Measurements from ENCODE around the gene PM20D1.

The PM20D1 gene

DNA sequence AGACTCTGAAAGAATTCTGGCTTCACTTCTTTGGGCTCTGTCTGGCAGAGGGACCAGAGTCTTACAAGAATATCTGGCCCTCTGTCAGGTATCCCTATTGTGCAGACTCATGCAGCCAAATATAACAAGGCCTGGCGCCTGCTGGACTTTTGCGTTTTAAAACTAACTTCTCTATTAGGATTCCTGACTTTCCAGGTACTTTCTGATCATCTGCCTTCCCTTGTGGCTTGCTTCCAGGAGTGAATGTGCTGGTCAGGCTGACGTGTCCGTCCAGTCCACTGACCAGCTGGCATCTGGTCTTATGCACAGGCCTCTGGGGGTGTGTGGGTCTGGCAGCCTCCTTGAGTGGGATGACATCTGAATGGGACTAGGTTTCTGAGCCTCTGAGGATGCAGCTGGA is 66.0 kb downstream of the PM20D1 start:
- no peak for DNase-seq (ENCODE audit: low read depth)

DNA sequence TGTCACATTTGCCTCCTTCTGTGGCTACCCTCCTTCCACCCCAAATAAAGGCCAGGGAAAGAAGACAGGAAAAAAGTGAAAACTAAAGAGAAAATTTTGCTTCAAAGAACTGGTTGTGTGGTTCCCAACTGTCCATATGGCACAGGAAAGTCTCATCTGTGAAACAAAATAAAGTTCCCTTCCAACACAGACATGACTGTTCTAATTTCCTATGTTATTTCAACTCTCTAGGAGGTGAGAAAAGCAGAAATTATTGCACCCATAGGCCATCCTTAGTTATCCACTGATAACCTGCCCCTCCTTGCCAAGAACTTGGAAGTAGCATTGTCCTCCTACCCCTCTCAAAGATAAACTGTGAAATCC is 66.5 kb downstream of the PM20D1 start:
- TF ChIP-seq, protein P1, sequence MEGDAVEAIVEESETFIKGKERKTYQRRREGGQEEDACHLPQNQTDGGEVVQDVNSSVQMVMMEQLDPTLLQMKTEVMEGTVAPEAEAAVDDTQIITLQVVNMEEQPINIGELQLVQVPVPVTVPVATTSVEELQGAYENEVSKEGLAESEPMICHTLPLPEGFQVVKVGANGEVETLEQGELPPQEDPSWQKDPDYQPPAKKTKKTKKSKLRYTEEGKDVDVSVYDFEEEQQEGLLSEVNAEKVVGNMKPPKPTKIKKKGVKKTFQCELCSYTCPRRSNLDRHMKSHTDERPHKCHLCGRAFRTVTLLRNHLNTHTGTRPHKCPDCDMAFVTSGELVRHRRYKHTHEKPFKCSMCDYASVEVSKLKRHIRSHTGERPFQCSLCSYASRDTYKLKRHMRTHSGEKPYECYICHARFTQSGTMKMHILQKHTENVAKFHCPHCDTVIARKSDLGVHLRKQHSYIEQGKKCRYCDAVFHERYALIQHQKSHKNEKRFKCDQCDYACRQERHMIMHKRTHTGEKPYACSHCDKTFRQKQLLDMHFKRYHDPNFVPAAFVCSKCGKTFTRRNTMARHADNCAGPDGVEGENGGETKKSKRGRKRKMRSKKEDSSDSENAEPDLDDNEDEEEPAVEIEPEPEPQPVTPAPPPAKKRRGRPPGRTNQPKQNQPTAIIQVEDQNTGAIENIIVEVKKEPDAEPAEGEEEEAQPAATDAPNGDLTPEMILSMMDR (IDR thresholded peaks at IDR 0.05; ENCODE audit: insufficient read depth, low read depth, low read length, missing control alignments) = no peak
- no peak overlapping the region for H3K4me3 ChIP-seq (ENCODE audit: low read length)
- DNase-seq (ENCODE audit: low read depth) = no peak

More for the DNA sequence above, 66.0 kb downstream of the PM20D1 start:
- TF ChIP-seq, protein P1 (IDR thresholded peaks at IDR 0.05; ENCODE audit: insufficient read depth, low read depth, low read length, missing control alignments) = no peak
- H3K4me3 ChIP-seq (ENCODE audit: low read length) = no peak overlapping the region

DNA sequence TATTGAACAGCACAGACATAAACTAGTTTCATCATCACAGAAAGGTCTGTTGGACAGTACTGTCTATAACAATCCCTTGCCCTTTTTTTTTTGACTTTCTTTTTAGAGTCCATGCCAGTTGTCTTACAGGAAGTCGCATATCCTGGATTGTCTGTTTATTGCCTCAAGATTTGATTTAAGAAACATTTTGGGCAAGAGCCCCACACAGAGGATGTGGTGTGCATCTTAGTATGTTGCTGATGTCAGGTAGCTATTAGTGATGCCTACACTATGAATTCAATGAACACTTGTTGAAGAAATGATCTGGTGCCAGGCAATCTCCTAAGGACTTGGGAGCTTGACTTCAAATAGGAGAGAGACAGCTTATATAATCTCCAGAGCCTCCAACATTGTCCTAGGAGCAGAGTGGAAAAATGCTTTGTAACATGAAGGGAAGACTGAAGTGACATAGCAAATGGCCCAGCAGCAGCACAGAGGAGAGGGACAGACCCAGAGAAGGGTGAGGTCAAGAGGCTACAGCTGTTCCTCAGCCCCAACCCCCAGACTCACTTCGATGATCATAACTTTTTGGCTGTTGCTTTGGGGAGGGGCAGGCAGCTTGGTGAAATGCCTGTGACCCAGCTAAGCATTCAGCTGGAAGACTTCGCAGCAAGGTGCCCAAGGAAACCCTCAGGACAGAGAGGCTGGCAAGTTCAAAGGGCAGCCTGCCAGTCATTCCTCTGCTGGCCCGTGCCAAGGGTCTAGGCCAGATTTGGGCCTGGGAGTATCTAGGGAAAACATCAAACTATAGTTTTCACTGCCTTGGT is 67.1 kb downstream of the PM20D1 start:
- no peak for DNase-seq (ENCODE audit: low read depth)
- TF ChIP-seq, protein P1 (IDR thresholded peaks at IDR 0.05; ENCODE audit: insufficient read depth, low read depth, low read length, missing control alignments) = no peak

DNA sequence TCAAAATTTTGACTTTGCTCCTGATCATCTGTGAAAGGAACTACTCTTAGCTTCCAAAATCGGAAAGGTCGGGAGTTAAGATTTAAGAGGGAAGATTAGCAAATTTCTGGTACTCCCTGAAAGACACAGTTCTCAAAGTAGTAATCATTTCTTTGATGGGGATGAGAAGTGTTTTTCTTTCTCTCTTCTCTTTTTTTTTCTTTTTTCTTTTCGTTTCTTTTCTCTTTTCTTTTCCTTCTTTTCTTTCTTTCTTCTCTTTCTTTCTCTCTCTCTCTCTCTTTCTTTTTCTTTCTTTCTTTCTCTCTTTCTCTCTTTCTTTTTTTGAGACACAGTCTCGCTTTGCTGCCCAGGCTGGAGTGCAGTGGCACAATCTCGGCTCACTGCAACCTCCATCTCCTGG is 69.6 kb downstream of the PM20D1 start:
- DNase-seq (ENCODE audit: low read depth) = no peak
- TF ChIP-seq, protein P1 (IDR thresholded peaks at IDR 0.05; ENCODE audit: insufficient read depth, low read depth, low read length, missing control alignments) = no peak
- H3K4me3 ChIP-seq (ENCODE audit: low read length) = no peak overlapping the region

More for the DNA sequence above, 67.1 kb downstream of the PM20D1 start:
- H3K4me3 ChIP-seq (ENCODE audit: low read length) = no peak overlapping the region
